ENCODE data around the gene SCFD2.
A peak's percentile ranks its signal among the peaks of the same experiment; 100 is the strongest.

The SCFD2 gene

GRCh38 chr4:52947401-52948056, 418.3 kb downstream of the SCFD2 start:
- no peak for DNase-seq

- DNase-seq: no peak
Observed at GRCh38 chr4:52946855-52947254, 419.0 kb downstream of the SCFD2 start.

DNA sequence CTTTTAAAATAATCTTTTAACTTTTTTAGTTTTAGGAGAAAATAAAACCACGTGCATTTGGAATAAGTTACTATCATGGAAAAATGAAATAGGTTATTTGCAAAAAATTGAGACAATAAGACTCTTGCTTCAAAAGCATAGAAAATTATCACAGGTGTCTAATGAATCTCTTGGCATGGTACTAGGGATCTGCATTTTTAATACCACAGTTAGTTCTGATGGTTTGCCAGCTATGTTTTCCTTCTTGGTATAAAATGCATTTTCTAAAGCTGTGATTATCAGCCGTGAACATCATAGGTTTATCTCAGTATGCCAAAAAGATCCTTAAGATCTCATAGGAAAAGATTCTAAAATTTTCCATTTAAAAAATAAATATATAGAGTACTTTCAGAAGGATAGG, 419.9 kb downstream of the SCFD2 start:
- DNase-seq: no peak

GRCh38 chr4:52945326-52945898, 420.4 kb downstream of the SCFD2 start:
- DNase-seq: no peak

GRCh38 chr4:52943677-52944076, 422.2 kb downstream of the SCFD2 start:
- no peak for DNase-seq

- no peak for DNase-seq
Observed at GRCh38 chr4:52942936-52943335, 422.9 kb downstream of the SCFD2 start.

DNA sequence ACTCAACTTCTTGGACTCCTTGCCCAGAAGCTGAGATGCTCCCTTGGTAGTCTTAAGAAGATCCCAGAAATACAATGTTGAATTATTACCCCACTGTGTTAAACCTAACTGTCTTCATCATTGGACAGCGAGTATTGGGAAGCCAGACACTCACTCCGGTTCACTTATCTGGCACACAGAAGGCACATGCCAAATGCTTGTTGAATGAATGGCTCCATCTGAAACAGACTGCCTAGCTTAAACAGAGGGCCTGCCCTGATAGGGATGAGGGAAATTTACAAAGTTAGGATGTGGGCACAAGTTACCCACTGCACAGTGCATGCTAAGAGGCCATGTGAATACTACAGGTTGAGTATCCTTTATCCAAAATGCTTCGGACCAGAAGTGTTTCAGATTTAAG, 424.4 kb downstream of the SCFD2 start:
- no peak for DNase-seq

DNA sequence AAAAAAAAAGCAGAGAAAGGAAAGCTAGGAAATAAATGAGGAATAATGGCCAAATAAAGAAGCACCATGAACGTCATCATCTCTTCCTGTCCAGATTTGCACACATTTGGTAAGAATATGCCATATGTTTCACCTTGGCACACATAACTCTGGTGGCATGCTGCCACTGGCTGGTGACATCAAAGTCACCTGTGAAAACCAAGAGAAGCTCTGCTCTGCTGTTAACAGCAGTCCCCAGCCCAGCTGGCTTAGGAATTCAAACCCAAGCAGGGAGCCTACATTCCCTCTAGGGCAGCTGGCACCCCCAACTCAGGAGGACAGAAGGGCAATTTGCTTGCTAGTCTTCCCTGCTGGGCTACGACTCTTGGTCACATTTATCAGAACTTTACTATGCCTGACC, 426.1 kb downstream of the SCFD2 start:
- no peak for DNase-seq

- DNase-seq: no peak
Observed at GRCh38 chr4:52939325-52939724, 426.5 kb downstream of the SCFD2 start.

GRCh38 chr4:52937829-52938228, 428.0 kb downstream of the SCFD2 start:
- no peak for DNase-seq

DNA sequence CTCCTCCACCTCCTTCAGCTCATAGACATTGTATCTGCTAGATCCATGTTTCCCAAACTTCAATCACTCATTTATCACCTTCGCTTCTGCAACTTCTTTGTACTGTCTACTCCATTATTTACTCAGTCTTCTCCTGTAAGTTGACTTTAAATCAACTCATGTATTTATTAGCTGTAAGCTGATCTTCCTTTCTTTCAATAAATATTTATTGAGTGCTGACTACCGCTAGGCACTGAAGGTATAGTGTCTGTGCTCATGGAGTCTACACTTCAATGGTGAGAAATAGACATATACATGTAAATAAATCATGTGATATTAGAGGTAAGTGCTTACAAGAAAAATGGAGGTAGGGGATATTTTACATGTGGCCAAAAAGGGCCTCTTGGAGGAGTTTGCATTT, 429.1 kb downstream of the SCFD2 start:
- DNase-seq: no peak

DNA sequence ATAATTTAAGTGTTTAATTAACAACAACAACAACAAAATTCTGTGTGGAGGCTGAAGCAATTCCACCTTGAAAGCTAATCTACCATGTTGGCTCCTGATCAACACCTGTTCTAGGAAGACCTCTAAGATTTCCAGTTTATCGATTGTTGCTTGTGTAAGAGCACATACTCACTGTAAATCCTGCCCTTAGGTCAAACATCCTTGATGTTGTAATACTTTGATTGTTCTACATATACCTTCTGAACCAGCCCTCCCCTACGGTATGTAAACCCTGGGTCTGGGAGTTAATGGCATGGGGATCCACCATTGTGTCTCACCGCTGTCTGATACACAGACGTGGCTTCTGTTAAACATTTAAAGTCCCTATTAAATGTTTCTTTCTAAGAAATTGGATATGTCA, 430.5 kb downstream of the SCFD2 start:
- DNase-seq: no peak

DNA sequence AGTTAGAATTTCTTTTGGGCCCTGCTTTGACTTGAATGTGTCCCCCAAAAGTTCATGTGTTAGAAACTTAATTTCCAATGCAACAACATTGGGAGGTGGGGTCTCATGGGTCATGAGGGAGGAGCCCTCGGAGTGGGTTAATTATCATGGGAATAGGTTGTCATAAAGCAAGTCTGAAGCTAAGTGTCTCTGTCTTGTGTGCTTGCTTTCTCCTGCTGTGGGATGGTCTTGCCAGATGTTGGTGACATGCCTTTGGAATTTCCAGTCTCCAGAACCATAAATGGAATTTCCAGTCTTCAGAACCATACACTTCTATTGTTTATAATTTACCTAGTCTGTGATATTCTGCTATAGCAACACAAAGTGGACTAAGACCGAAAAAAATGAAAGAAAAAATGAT, 432.1 kb downstream of the SCFD2 start:
- DNase-seq: peak; percentile 21

DNA sequence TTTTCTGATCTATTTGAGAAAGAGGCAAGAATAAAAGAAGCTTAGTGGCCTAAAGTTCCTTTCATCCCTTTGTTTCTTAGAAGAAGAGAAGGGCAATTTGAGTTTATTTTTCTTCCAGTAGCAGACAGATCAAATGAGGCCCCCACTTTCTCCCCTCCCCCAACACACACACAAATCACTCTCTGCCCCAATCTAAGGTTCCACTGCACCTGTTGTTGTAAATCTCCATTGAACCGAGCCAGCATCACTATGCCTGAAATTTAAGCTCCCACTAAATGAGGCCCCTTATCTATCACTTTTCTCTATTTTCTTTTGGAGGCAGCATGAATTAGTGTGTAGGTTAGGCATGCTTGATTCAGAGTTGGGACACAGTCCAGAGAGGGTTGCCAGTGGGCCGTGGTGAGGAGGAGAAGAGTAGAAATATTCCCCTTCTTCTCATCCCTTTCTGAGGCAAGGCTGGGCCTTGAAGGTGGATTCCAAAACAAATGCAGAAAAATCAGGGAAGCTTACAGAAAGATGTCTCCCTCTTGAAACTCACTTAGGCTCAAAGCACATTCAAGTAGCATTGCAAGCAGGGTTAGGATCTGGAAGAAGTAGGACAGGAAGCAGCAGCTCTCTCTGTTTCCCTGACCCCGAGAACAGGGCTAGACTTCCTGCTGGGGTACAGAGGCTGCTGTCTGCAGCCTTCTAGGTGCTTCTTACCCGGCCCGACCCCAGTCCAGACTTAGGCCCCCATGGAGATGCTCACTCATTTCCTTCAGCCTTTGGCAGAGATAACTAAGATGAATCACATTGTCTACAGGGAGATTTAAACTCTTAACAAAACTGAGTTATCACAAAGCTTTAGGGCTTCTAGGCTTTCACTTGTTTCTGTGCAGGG, 433.0 kb downstream of the SCFD2 start:
- peak; percentile 46 for DNase-seq

GRCh38 chr4:52931243-52931642, 434.6 kb downstream of the SCFD2 start:
- no peak for DNase-seq

DNA sequence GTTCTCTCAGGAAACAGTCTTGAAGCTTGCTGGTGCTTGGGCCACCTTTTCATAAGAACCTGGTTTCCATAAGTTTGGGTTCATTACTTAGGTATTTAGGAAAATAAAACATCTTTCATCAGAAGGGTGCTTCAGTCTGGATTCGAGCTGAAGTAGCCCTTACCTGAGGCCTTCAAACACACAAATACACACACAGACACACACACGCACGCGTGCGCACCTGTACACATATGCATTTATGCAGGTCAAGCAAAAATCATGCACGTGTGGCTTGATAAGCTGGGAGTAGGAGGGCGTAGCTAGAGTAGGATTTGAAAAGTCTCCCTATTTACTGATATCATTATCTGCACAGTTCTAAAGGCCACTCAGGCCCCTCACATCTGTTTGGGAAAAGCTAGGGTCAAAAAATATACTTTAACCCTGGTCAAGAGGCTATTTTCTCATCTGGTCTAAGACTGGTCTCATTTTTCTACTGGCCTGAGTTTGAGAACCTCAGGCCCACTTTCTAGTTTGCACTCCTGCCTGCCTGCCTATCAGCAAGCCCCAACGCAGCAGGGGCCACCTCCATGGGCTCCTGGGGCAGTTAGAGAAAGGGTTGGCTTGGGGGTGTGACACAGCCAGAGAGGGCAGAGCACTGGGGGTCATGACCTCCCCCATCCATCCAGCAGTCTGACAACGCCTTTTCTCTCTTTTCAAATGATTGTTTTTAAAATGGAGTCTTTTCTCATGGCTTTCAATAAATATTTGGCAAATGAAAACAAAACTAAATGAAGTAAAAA, 439.5 kb downstream of the SCFD2 start:
- DNase-seq: no peak

DNA sequence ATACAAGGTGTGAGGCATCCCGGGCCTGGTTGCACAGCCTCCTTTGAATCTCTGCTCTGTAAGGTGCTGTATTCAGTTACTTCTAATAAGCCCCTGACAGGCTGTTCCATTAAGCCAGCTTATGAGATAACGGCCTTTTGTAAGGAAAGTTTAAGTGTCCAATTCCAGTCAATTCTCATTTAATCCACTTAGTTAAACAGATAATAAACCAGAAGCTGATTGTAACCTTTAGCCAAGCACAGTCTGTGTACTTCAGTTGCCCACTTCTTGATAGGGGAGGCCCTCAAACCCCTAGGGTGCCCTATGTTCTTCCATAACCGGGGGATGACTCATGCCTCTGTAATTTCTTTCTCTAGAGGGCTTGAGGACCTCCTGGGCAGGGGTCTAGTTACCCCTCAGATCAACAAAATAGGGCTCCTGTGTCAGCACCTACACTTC, 440.3 kb downstream of the SCFD2 start:
- peak; percentile 47 for DNase-seq

DNA sequence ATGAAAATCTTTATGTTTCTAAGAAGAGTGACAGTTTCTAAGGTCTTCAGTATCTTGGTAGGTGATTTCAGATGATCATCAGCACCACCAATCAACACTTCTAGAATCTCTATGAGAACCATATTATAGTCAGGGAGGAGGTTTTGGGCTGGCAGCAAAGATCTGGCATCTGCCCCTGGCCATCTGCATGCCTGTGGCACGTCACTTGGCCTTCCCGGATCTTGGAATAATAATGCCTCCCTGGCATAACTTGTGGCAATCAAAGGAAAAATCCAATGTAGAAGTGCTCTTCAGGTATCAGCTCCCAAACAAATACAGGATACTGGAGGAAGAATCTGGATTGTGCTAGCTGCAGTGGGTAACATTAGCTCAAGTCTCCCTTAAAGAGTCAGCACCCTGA, 446.4 kb downstream of the SCFD2 start:
- no peak for DNase-seq

- no peak for DNase-seq
Observed at GRCh38 chr4:52917817-52918216, 448.0 kb downstream of the SCFD2 start.

GRCh38 chr4:52915730-52916300, 450.0 kb downstream of the SCFD2 start:
- DNase-seq: no peak

DNA sequence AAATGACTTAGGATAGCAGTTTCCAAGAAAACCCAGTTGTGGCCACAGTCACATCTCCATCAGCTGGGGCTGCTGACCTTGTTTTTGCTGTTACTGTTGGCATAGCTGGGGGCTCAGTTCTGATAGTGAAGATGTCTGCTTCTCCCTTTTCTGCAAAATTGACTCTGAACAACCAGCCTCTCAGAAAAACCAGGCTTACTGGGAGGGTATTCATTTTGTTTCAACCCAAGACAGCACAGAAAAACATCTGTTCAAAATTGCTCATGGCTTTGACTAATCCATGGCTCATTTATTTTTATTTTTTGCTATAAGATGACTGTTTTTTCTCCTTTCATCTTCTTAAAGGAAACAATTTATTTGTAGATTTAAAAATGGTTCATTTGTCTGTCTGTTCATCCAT, 450.7 kb downstream of the SCFD2 start:
- no peak for DNase-seq

DNA sequence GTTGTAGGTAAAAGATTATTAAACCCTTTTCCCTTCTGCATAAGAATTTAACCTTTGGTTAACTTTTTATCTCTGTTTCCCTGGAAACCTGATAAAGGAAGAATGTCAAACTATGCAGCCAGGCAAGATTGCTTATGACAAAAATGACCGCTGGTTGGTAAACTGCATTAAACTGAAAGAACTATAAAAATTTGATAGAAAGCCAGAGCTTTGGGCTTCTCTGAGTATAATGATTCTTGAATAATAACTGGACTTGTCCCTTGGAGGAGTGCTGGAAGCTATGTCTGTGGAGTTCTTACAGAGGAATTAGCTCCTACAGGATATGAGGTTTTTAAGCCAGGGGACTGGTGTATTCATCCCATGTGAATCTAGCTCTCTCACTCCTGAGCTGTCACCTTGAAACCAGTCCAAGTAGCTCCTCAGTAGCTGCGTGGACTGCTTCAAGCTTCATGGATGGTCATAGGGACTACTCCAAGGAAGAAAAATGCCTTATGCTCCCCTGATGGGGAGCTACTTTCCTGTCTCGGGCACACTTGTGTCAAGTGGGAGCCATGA, 451.7 kb downstream of the SCFD2 start:
- peak; percentile 43 for DNase-seq
